ENCODE measurements around the gene SCNM1.

SCNM1 gene, protein sequence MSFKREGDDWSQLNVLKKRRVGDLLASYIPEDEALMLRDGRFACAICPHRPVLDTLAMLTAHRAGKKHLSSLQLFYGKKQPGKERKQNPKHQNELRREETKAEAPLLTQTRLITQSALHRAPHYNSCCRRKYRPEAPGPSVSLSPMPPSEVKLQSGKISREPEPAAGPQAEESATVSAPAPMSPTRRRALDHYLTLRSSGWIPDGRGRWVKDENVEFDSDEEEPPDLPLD

DNA sequence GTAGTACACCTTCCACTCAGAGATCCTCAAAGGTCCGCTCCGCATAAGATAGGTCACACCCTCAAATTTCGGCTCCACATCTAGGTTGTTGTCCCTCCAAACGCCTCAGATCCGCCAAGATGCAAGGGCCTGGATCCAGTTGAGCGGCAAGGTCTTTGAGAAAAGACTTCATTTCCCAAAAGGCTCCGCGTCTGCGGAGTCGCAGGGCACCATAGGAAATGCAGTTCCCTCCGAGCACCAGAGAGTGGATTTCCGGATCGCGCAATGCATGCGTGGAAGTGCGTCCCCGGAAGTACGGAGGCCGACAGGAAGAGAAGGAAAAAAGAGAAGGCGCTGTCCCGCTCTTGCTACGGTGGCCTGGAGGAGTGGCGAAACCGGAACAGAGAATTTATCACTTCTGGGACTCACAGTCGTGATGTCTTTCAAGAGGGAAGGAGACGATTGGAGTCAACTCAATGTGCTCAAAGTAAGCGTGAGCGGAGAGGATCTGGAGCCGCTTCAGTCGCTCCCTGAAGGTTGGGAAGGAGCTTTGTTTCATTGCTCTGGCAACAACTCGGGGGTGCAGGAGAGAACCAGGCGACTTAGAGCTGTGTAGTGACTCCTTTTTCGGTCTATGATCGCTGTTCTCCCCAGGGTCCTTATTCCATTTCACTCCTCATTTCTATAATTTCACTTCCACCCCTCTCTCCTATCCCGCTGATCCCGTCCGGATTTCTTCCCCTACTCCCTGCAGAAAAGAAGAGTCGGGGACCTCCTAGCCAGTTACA, at the start of gene SCNM1, which contains the start of gene LYSMD1:
SCNM1 (plus strand) TSS at position 407 of the 767 bp plus-strand sequence; CDS start at position 416, 9 bp downstream.
LYSMD1 (minus strand) TSS at position 165 of the 767 bp plus-strand sequence. CDS start 644 bp downstream, outside the sequence.
- peak; percentile 99 for DNase-seq

DNA sequence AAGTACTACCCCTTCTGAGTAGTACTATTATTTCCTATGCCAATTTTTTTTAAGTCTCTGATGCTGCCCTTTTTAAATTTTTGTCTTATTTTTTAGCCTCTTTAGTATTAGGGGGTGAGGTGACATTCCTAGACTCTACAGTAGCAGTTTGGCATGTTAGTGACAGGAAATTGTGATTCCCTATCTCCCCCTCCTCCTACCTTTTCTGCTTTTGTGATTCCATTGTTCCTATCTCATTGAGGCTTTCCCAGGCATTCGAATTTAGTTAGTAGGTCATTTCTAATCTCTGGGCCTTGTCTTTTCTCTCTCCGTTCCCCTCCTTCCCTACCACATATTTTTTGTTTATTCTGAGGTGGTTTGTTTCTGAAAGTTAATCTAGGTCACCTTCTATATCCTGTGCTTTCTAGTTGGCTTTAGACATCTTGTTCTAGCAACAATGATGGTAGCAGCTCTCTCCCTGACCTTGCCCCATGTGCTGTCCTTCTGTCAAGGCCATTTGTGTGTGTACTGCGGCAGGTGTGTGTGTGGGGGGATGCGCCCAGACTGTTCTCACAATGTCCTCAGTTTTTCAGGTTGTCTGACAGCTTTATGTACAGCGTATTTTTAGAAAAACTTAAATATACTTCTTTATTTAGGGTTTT, 41.1 kb upstream of the SCNM1 start:
- DNase-seq, result no peak

DNA sequence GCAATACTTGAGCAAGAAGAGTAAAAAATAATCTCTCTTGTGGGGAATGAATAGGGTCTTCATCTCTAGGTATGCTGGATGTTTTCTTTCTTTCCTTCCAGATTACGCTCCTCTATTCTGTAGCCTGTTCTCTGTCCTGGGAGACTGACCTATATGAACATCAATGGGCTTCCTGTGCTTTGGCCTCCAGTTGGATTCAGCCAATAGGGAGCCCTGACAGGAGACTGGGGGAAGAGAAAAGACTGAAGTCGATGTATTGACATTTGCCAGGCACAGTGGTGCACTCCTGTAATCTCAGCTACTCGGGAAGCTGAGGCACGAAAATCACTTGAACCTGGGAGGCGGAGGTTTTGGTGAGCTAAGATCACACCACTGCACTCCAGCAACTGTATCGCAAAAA, 37.1 kb upstream of the SCNM1 start:
- no peak for DNase-seq

DNA sequence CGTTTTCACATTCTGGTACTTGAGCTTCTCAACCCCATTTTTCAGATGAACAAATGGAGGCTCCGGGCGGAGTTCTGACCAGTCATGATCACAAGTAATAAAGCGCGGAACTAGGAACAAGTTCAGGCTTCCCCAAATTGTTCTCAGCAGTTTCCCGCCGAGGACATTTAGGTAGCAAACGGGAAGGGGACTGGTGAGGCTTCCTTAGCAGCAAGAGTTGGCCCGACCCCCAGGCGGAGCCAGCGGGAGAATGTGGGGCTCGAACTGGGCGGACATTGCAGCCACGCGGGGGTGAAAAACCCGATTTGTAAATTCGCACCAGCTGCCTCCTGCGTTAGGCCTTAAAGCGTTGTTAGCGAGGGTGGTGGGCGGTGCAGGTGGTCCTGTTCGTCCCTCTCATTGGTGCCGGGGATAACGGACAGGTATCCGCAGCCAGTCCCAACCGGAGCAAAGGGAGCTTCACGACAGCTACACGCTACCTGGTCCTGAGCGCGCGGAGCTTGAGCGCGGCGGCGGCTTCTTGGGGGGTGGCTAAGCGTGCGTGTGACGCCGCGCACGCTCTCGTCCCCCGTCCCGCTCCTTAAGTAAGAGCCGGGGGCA, 34.9 kb upstream of the SCNM1 start:
- no peak for DNase-seq

DNA sequence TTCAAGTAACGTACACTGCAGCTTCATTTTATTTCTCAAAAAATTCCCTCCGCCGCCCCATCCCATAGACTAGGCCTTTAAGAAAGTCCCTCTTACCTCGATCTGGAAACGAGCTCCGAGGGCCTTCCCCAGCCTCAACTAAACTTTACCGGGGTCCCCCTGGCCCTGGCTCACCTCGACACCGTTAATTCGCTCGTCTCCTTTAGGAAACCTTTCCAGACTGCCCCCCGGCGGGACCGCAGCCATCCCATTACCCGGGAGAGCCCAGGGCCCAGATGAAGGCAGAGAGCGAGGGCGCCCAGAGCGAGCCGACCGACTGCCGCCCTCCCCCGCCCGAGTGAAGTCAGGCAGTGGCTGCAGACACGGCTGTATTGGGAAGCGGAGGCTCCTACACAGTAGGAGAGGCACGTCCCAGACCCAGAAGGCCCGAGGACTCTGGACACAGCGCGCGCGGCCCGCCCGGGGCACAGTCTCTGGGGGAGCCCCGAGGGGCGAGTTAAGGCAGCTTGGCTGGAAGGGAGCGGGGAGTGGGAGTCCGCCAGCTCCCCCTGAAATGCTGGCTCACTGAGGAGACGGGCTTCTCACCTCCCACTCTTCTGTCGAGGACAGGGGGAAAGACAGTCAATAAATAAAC, 34.1 kb upstream of the SCNM1 start:
- no peak for DNase-seq

DNA sequence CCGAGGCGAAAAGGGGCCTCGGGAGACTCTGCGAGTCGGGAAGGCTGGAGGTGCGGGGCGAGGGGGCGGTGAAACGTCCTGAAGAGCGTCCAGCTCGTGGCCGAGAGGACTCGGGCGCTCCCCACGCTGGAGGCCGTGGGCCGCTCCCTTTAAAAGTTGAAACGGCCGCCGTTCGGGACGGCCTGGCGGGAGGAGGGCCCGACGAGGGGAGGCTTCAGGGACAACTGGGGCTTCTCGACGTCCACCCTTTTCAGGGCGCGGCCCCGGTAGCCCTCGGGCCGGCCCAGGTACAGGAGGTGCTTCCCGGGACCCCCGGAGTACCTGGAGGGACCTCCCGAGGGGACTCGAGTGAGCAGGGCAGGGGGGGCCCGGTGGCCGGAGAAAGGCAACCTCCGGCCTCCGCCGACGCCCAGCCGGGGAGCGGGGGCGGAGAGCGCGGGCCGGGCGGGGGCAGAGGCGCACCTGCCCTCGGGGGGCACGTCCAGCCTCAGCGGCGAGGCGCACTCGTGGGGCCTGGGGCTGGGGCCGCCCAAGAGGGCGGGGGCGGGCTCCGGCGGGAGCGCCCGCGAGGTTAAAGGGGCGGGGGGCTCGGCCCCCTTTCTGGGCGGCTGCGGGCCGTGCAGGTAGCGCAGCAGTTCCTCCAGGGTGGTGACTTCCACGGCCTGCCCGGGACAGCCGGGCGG, 33.5 kb upstream of the SCNM1 start:
- no peak for DNase-seq

DNA sequence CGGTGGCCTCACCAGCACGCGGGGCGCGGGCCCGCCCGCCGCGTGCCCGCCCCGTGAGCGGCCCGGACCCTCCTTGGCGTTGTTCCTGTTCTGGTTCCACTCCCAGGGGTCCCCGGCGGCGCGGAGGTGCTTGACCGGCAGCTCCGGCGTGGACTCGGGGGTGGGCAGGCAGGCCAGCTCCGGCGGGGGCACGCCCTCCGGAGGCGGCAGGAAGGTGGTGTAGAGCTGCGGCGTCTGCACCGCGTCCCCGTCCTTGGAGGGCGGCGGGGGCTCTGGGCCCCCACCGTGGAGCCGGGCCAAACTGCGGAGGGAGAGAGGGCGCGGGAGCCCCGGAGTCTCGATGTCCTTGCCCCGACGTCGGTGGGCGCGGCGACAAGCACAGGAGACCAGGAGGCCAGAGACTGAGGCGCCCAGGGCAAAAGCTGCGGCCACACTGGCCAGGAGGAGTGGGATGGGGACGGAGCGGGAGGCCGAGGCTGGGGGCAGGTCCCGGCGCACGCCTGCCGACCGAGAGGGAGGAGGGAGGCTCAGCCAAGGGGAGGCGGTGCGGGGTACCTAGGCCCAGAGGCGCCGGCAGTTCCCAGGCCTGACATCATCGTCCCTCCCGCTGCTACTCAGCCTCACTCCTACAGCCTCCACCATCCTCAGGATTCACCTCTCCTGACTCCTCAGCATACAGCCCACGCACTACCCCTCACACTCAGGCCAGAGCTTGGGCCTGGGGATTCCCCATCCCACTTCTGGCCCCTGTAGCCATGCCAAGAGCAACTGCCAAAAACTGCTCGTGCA, 32.7 kb upstream of the SCNM1 start:
- DNase-seq, result no peak

DNA sequence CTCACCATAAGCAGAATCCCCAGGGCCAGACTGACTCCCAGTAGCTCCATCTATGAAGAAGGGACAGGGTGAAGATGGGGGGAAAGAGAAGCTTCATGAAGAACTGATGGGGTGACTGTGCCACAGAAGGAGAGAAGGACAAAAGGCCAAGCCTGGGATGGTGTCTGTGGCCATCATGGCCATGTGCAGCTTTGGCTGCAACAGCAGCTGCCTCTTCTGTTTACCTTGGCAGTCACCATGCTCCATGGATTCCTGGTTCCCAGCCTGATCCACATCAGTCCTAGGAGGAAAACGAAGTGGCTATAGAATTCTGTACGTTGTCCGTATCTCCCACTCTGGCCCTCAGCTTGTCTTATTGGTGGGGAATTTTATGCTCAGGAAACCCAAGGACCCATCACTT, 31.5 kb upstream of the SCNM1 start:
- no peak for DNase-seq

DNA sequence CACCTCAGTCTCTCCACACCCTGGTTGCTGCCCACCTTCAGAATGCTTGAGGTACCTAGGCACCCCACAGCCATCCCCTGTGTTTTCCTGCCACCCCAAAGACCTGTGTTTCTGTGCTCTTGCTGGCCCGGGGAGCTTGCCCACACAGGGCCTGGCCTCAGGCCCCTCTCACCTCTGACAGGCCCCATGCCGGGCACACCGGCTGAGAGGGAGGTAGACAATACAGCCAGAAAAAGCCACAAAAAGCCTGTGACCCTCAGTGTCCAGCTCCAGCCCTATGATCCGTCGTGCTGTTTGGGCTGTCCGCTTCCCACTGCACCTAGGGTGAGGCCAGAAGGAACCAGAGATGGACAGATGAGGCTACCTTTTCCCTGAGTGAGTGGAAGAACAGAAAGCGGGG, 31.0 kb upstream of the SCNM1 start:
- DNase-seq, result no peak

DNA sequence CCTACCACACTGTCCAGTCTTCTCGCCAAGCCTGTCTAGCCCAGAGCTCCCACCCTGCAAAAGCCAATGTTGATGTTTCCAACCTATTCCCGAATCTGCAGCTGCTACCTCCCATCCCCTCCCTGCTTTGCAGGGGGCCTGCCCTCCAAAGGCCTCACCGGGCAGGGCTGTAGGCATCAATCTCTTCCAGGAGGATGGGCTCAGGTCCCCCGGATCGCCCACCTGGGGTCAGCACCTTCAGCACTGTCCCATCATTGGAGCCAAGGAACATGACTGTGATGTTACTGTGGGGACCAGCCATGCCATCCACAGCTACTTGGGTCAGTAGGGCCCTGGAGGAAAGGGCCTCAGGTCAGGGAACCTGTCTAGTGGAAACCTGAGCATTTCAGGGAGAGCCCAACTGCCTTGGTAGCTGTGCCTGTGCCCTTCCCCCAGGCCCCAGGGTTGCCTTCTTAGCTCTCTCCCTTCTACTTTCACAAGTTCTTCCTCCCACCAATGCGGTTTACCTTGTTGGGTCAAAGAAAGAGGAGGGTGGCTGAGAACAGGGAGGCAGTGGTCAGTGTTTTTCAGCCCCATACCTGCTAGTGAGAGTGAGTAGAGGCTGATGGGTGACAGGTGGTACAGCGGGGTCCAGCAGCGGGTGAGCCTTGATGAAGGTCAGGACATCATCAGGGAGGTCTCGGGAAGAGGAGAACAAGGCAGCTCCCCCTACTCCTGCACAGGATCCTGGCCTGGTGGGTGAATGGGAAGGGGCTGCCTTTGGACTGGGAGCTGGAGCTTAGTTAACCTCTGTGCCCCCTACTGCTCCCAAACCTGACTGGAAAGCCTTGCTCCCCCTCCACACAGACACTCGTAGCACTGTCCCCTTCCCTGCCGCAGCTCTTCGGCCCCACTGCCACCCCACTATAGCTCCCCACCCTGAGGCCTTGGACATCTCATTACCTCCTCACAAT, 30.2 kb upstream of the SCNM1 start:
- no peak for DNase-seq

DNA sequence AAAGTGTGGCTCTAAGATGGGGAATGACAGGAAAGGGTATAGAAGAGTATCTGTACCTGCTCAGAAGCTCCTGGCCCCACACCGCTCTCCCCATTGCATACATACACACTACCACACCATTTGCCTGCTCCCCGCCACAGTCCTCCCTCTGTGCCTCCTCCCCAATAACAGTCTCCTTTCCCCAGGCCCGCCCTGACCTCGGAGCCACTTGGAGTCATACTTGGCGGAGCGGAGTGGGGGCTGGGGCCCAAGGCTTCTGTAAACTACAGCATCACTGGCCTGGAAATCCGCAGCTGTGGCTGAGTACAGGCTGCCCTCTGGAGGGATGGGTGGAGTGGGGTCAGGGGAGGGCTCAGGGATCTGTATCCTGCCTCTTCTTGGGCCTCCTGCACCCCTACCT, 28.2 kb upstream of the SCNM1 start:
- DNase-seq, result no peak

DNA sequence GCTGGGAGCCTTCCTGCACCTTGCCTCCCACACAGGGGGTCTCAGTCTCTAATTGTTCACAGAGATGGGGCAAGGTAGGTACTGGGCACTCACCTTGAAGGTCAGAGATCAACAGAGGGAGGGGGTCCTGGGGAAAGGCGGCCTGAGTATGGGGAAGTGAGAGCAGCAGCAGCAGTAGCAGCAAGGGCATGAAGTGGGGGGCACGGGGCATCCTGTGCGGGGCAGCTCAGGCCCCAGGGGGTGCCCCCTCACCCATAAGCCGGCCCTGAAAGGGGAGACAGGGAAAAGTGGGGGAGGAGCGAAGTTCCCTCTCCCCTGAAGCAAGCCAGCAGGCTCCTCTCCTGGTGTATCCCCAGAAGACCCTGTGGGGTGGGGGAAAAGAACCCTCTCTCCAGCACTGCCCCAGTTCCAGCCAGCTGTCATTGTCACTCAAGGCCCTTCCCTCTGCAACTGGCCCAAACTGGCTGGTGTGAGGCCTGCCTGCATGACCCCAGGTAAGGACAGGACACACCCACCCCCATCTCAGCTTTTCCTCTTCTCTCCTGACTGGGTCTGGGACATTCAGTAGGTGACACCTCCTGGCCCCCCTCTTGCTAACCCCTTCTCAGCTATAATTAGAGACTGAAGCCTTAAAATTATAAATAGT, 23.4 kb upstream of the SCNM1 start:
- DNase-seq, result no peak

DNA sequence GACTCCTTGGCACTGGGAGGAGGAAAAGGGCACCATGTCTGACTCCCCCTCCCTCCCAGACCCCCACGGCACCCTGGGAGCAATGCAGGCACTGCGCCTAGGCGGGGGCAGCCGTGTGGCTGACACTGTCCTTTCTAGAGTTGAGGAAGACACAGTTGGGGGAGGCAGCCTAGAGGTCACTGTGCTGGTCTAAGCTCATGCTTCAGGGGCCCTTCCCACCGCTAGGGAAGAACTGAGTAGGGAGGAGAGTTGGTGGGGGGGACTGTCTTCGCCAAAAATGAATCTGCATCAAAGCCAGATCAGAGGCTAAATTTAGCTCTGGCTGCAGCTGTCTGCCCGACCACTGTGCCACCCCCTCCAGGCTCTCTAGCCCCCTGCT, 22.9 kb upstream of the SCNM1 start:
- DNase-seq, result no peak

DNA sequence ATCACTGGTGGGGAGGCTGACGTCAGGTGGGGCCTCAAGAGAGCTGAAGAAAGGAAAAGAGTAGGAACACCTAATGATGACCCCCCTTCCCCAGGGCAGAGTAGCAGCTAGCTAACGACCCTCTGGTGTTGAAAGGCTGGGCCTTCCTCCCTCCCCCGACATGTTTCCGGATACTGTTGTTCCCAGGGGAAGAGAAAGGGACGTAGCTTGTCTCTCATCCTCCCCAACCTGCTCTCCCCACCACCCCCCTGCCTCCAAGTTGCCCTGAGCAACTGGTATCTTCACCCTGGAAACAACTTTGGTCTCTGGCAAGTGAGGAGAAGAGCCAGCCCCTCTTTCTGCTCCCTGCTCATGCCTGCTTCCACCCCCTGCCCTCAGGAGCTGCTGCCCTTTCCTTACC, 22.0 kb upstream of the SCNM1 start:
- no peak for DNase-seq

DNA sequence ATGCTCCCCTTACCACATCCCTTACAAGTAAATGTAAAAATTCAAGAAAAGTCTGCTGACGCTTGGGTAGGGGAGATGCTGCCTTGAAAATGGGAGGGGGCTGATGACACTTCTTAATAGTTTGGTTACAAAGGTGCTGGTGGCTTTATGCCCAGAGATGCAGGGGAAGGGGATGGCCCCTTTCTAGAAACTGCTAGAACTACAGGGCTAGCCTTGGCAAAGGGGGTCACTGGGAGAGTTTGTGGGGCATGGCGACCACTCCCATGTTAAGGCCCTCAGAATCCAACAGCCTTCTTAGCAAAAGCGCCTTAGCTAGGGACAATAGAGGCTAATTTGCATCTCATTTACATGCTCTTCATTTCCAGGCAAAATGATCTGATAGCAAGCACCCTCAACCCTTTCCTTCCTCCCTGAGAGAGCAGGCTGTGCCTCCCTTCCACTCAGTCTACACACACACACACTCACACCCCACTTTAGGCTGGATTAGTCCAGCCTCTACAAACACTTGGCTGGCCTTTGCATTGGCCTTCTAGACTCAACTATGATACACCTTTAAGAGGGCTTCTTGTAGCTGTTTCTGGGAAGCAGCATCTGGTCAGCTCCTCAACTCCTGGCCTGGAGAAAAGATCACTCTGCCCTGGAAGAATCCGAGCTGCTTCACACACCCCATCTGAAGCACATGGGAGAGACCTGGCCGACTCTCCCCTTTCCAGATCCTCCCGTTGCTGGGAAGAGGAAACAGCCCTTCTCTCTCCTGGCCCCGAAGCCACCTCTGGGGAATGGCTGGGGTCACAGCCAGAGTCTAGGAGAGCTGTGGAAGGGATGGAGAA, 21.3 kb upstream of the SCNM1 start:
- no peak for DNase-seq

DNA sequence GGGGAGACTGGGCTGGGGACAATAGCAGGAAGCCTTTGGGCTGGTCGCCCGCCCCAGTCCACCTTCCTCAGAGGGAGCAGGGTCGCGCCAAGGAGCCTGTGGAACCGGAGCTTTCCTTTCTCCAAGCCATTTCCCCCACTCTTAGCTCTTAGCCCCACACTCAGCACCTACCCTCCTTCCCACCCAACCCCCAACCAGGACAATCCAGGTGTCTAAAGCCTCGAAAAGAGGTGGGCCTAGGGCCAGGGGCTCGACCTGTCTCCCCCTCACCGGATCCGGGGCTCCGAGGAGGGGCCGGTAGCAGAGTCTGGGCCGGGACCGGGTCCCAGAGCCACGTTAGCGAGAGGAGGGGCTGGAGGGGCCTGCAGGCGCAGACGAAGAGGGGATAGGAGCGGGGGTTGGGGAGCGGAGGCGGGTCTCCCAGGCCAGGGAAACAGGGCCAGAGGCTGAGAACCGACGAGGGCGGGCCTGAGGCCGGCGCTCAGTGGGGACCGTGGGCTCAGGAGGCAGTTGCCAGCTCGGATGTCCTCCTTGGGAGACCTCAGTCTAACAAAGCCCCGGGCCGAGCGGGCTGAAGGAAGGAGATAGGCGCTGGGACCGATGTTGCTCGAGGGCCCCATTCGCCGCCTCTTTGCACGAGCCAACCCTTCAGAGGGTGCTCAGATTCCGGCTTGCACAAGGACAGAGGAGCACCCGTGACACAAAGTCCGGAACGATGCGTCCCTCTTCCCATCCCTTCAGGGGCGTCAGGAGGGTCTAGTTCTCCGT, 20.5 kb upstream of the SCNM1 start:
- DNase-seq, result no peak

DNA sequence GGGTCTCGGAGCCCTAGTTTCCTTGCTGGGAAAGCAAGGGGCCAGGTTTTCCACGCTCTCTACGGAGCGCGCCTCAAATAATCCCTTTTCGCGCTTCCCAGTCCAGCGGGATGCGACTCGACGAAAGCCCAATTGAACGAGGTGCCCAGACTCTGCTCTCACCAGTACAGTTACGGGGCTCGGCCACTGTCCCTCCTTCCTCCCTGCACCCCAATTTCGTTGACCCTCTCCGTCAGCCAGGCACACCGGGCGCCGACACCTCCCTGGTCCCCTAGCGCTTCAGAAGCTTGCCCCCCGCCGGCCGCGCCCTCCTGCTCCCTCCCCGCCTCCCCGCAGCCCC, 19.9 kb upstream of the SCNM1 start:
- no peak for DNase-seq

DNA sequence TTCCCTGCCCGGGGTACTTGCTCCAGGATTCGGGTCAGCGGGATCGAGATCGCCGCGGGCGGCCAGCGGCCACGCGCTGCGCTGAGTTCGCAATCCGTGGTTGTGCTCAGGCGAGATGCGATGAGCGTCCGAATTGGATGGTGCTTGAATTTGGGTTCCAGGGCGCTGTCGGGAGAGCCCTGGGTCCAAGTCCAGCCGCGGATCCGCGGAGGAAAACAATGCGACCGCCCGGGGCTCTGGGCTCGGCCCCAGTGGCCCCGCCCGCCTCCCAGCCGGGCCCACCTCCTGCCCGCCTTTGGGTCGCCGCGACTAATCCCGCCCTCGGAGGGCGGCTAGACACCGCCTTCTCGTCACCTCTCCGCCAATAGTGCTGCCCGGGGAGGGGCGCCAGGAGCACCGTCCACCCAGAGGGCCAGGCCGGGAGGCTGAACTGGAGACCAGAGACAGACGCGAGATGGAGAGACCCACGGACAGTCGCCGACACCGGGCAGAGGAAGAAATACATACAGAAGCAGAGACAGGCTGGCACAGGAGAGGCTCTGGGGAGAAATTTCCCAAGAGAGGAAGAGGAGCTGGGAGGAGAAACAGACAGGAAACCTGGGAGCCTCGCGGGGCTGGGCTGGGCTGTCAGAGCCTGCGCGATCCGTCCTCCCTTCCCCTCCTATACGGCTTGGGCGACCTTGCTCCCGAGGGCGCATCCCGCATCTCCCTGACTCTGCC, 19.4 kb upstream of the SCNM1 start, which contains the start of gene SEMA6C:
SEMA6C (minus strand) TSS at position 220 of the 720 bp plus-strand sequence. CDS start 4,010 bp downstream, outside the sequence.
- peak; percentile 72 for DNase-seq
